HG03135 (cell line): Measurements from ENCODE around the gene DHRS7C.
"Not testable (repeated sequence)": the region's sequence is repeated elsewhere in the genome, so short reads cannot be mapped to it uniquely, and the experiment has no call there.

Experiments
- ATAC-seq: cut with Tn5 transposase; IDR thresholded peaks from one replicate; pipeline ENCODE4 v1.9.1; 2021; ENCODE audit warnings: mild to moderate bottlenecking, moderate library complexity; ENCODE audit not compliant: unreplicated experiment

The DHRS7C gene

DNA sequence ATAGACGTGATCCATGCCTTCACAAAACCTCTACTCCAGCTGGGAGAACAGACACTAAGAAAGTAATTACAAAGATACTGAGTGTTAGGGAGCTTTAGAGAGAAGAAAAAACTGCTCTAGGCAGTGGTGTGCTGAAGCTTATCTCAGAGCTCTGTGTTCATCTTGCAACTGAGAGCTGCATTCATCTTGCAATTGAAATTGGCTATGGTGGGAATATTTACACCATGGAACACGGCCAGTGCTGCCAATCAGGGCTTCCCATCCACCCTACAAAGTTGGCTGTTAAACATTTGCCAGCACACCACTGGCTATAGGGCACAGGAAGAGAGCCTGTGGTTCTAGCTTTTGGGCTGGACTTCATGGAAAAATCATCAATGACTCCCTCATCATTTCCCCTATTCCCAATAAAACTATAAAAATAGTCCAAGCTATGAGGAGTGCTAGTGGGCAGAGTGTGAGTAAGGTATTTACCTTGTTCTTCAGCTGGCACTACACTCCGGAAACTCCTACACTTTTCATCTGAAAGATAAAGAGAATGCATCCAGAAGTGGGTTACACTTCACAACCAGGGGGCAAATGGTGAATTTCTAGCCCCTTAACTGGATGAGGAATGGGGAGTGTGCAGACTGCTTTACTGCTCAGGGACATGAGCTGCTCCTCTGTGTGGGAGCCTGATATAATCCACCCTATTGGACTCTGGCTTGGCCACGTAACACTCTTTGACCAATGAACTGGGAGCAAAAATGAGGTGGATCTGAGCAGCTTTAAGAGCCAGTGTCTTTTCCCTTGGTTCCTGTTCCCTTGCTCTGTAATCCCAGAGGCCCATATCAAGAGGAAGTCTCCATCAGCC is 18.9 kb upstream of the DHRS7C start:
- no peak for ATAC-seq

GRCh38 chr17:9809409-9809808 is 18.0 kb upstream of the DHRS7C start:
- no peak for ATAC-seq

GRCh38 chr17:9806699-9807098 is 15.3 kb upstream of the DHRS7C start:
- no peak for ATAC-seq

DNA sequence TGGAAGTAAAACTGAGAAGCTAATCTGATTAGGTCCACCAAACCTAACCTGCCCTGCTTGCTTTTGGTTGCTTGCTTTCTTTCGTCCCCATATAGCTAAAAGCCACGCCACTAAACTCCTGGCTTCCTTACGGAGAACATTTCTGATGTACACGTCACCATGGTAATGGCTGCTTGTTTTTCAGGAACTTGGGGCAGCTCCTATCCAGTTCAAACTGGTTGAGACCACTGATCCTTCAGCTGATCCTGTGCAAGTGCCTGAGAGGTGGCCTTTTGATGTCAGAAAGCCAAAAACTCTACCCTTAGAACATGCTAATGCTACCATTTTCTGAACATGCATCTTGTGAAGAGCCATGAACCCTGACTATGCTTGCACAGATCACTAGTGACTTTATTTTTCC is 14.4 kb upstream of the DHRS7C start:
- ATAC-seq: no peak

- ATAC-seq: no peak
Measured at GRCh38 chr17:9802697-9803096, 11.3 kb upstream of the DHRS7C start.

GRCh38 chr17:9802294-9802693 is 10.9 kb upstream of the DHRS7C start:
- ATAC-seq: no peak

DNA sequence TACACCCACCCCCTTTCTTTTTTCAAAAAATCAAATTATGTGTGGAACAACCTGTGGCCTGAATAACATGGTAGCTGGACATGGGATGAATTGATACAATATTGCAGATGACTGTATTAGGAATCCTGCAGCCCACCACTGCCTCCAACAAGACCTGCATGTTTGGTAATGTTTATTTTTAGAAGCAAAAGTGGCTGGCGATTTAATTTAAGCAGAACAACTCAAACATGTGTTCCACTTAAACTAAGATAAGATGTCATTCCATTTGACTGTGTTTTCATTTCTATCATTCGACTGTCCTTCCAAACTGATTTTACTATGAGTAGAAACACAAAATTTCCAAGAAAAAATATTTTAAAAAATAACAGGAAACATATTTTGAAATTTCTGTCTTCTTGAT is 10.1 kb upstream of the DHRS7C start:
- no peak for ATAC-seq

DNA sequence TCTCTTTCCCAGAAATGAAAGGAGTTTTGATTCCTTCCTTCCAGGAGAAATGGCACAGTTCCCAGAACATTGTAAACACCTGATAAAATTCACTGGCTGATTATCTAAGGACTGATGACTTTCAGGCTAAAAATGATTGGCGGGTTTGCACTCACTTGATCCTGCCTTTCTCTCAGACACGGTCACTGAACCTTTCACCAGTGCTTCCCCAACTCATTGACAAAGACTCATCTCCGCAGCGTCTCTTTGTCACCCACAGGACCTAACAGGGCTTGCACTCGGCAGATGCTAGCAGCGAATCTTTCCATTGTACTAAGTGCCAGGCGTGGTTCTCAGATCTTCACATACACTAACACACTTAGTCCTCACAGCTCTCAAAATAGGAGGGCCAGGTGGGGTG is 7.3 kb upstream of the DHRS7C start:
- ATAC-seq: no peak

DNA sequence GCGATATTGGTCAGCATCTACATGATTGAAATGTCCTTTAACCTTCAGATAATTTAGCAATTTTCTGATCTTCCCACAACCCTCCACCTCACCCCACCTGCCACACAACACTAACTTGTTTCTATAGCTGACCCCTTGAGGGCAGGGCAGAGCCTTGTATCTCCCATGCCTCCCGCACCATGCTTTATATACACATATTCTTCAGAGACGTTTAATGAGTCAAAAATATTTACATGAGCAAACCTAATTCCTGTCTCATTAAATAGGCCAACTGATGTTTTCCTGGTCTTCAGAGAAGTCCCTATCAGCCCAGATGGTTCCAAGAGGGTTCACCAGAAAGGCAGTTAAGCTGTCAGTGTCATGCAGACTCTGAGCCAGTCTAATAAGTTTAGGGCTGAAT is 6.6 kb upstream of the DHRS7C start:
- ATAC-seq: no peak

- no peak for ATAC-seq
Measured at GRCh38 chr17:9792181-9792840, 919 bp upstream of the DHRS7C start.

GRCh38 chr17:9790316-9790715 is 1.1 kb downstream of the DHRS7C start:
- no peak for ATAC-seq

DNA sequence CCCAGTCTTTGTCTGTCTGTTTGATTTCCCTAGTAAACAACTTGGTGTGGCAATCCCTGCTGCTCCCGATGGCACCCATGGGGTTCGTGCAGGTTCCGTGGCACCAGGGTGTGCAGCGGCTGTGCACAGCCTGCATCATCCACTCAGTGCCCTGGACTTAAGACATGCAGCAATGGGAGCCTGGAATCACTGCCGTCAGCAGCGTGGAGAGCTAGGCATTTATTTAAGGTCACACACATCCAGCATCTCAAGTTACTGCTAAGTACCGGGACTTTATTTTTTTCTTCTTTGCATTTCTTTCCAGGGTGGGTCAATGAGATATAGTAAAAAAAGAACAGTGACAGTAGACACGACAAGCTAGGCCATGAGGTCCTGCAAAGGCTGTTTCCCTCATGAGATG is 2.8 kb downstream of the DHRS7C start:
- no peak for ATAC-seq

- no peak for ATAC-seq
Measured at GRCh38 chr17:9784544-9784943, 6.8 kb downstream of the DHRS7C start.

- ATAC-seq: not testable (repeated sequence)
Measured at GRCh38 chr17:9783465-9783864, 7.9 kb downstream of the DHRS7C start.

DNA sequence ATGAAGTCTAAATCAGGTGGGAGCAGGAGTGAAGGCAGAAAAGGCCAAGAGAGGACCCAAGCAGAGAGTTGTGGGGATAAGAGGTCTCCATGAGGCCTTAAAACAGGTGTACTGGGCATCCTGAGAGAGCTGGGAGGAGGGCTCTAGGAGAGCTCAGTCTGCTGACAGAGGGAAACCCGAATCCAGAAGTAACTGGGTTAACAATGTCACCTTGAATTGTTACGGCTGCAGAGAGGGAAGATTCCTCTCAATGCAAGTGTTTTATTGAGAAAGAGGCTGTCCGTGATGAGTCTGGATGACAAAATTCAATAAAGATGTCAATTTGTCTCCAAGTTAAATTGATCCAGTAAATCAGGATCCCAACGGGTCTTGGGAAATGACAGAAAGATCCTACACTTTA is 8.3 kb downstream of the DHRS7C start:
- ATAC-seq: no peak

- ATAC-seq: no peak
Measured at GRCh38 chr17:9780552-9780951, 10.8 kb downstream of the DHRS7C start.

DNA sequence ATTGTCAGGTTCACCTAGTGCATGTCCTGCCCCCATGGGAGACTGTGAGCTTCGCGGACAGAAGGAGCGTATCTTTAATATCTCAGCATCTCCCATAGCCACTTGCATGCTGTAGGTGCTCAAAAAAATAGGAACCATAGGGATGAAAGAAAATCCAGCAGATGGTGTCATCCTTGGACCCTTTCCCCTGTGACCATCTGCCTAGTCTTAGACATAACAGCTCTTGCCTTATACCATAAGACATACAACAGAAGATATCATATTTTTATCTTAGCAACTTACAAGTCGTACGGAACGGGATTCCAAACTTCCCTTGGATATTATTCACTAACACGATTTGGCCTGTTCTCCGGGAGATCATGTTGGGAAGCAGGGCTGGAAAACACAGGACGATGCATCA is 14.5 kb downstream of the DHRS7C start:
- no peak for ATAC-seq

DNA sequence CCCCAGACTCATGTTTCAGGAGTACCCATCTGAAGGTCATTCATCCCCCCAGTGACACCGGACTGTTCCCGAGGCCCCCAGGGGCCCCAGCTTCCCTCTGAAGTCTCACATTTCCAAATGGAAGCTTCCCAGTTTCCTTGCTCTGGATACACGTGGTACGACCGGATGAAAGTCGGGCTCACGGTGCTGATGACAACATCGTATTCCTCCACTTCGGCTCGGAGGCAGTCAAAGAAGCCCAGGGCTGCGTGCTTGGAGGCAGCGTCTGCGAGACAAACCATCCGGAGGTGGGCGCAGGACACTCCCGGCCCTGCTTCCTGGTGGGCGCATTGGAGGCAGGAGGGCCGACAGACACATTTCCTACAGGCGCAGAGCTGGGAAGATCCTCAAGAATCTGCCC is 18.7 kb downstream of the DHRS7C start:
- ATAC-seq: no peak

DNA sequence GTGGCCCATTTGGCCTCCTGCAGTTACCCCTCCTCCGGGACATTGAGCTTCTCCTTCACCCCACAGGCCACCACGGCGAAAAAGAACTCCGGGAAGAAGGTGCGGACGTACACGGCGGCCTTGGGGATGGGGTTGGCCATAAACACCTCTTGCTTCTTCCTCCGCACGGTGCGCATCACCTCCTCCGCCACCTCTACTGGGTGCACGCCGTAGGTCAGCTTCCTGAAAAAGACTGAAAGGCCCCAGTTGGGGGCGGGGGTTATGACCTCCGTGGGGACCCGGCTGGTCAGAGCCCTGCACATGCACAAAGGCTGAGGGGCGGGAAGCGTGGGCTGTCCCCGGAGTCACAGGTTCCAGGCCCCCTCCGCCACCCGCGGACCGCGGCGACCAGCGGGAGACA is 19.9 kb downstream of the DHRS7C start:
- ATAC-seq: no peak

- no peak for ATAC-seq
Measured at GRCh38 chr17:9769036-9769695, 22.2 kb downstream of the DHRS7C start.

- ATAC-seq: no peak
Measured at GRCh38 chr17:9768381-9768934, 22.9 kb downstream of the DHRS7C start.
